HepG2 (cell line): ENCODE results near the gene BCLAF1. TPM values are rescaled to one million over a fixed set of nuclear protein-coding genes. Genes with fewer than 3 reads are reported as not detected.

Experiments used
- ATAC-seq: fragments of 200-7000 bp; cut with Tn5 transposase; 3 replicates; pipeline ENCODE4 v1.9.1; 2020; ENCODE audit warnings: mild to moderate bottlenecking, moderate library complexity
- BruUV-seq: library from RNA; stranded (reverse); fragments of 400-500 nt; replicated peaks from 2 replicates; lab custom pipeline; 2021; lab: Mats Ljungman, UMichigan
- CTCF ChIA-PET: fragments of 300-600 bp; formaldehyde crosslinking; extraction: SDS; loops from one replicate; lab custom pipeline; 2021; ENCODE audit warnings: low total read pairs, inconsistent platforms, low intra/inter-chr PET ratio; lab: Yijun Ruan, JAX
- POLR2A ChIA-PET: fragments of 350-600 bp; sonication (Branson Sonifier 250); formaldehyde crosslinking; loops from one replicate; lab custom pipeline; 2020; ENCODE audit warnings: antibody characterized with exemption, inconsistent platforms; lab: Yijun Ruan, JAX
- DNase-seq: peaks from one replicate; pipeline ENCODE4 v3.0.0-alpha.2; 2015; ENCODE audit warnings: low spot score
- FAIRE-seq: peaks from 3 replicates; lab custom pipeline; 2011; peaks lifted over from hg19 to GRCh38; lab: Jason Lieb, UNC
- H2AFZ ChIP-seq: one replicate; pipeline ENCODE4 v1.6.1; 2011; ENCODE audit warnings: low read length, inconsistent platforms
- H3K27ac ChIP-seq: fragments of 300-600 bp; 3 replicates; pipeline ENCODE4 v1.8.0; 2011; ENCODE audit warnings: mixed run types, mild to moderate bottlenecking, mixed read lengths, low read length, inconsistent platforms; ENCODE audit not compliant: insufficient read depth; ENCODE audit errors: extremely low read length
- H3K27me3 ChIP-seq, 2 experiments: fragments of 200-600 bp in 1 of 2; 2 replicates in 1 of 2; 3 replicates in 1 of 2; pipeline versions ENCODE4 v1.6.0 to v1.8.0; 2011; ENCODE audit warnings: low read length in 2 of 2, mild to moderate bottlenecking in 2 of 2, moderate library complexity in 2 of 2, inconsistent platforms in 1 of 2; ENCODE audit not compliant: insufficient read depth in 2 of 2, control insufficient read depth in 1 of 2
- H3K36me3 ChIP-seq, 2 experiments: fragments of 200-600 bp in 1 of 2; replicated peaks in 1 of 2; 2 replicates in 1 of 2; 3 replicates in 1 of 2; pipeline versions ENCODE4 v1.5.1 to v1.8.0; 2011; ENCODE audit warnings: low read length in 2 of 2, inconsistent platforms in 1 of 2; ENCODE audit not compliant: insufficient read depth in 2 of 2, control insufficient read depth in 1 of 2
- H3K4me1 ChIP-seq: 2 replicates; pipeline ENCODE4 v1.5.1; 2012; ENCODE audit warnings: low read length, inconsistent platforms; ENCODE audit not compliant: insufficient read depth
- H3K4me2 ChIP-seq: 2 replicates; pipeline ENCODE4 v1.6.0; 2011; ENCODE audit warnings: low read depth, low read length, inconsistent platforms
- H3K4me3 ChIP-seq, 3 experiments: fragments of 200-600 bp in 1 of 3; sonication (generic), shearing (Covaris generic) in 1 of 3; replicated peaks in 1 of 3; 2 replicates each; pipeline ENCODE4 v1.5.1; 2011 to 2016; ENCODE audit warnings: low read length in 3 of 3, inconsistent platforms in 2 of 3, low read depth in 2 of 3, mild to moderate bottlenecking in 2 of 3, control low read depth in 1 of 3, mixed read lengths in 1 of 3; ENCODE audit not compliant: insufficient read depth in 1 of 3
- H3K79me2 ChIP-seq: one replicate; pipeline ENCODE4 v1.6.1; 2011; ENCODE audit warnings: low read length, inconsistent platforms; ENCODE audit not compliant: insufficient read depth
- H3K9ac ChIP-seq: 2 replicates; pipeline ENCODE4 v1.6.0; 2011; ENCODE audit warnings: mild to moderate bottlenecking, low read depth, low read length, inconsistent platforms; ENCODE audit not compliant: insufficient read depth
- H3K9me3 ChIP-seq: 2 replicates; pipeline ENCODE4 v1.5.1; 2012; ENCODE audit warnings: mild to moderate bottlenecking, low read length
- H4K20me1 ChIP-seq: 2 replicates; pipeline ENCODE4 v1.6.0; 2011; ENCODE audit warnings: inconsistent platforms, mild to moderate bottlenecking, low read length, moderate library complexity; ENCODE audit not compliant: insufficient read depth
- CTCF ChIP-seq: sonication (generic); formaldehyde crosslinking; IDR thresholded peaks from 2 replicates; pipeline ENCODE4 v1.5.0; 2020; ENCODE audit warnings: mild to moderate bottlenecking, missing genetic modification reagents, moderate library complexity
- FLYWCH1 ChIP-seq: sonication (generic); formaldehyde crosslinking; IDR thresholded peaks from 2 replicates; pipeline ENCODE4 v1.8.1; 2023; ENCODE audit warnings: mild to moderate bottlenecking, missing genetic modification reagents
- NFATC3 ChIP-seq: sonication (generic); formaldehyde crosslinking; IDR thresholded peaks from 2 replicates; pipeline ENCODE4 v1.5.1; 2020; ENCODE audit warnings: mild to moderate bottlenecking, missing genetic modification reagents
- NFKB2 ChIP-seq: sonication (generic); formaldehyde crosslinking; IDR thresholded peaks from 2 replicates; pipeline ENCODE4 v1.4.0; 2020; ENCODE audit warnings: missing genetic modification reagents, borderline replicate concordance
- RCOR2 ChIP-seq: IDR thresholded peaks from 2 replicates; pipeline ENCODE4 v1.6.1; 2016; ENCODE audit warnings: missing biosample characterization, missing genetic modification reagents
- SAFB2 ChIP-seq: sonication (generic); formaldehyde crosslinking; IDR thresholded peaks from 2 replicates; pipeline ENCODE4 v1.5.1; 2020; ENCODE audit warnings: missing genetic modification reagents, low read depth, mild to moderate bottlenecking, borderline replicate concordance
- ZFP37 ChIP-seq: sonication (generic); formaldehyde crosslinking; IDR thresholded peaks from 2 replicates; pipeline ENCODE4 v1.4.0; 2020; ENCODE audit warnings: missing genetic modification reagents, borderline replicate concordance
- ZFP62 ChIP-seq: sonication (generic); formaldehyde crosslinking; IDR thresholded peaks from 2 replicates; pipeline ENCODE4 v1.4.0; 2020; ENCODE audit warnings: missing genetic modification reagents
- ZNF687 ChIP-seq: sonication (generic); formaldehyde crosslinking; IDR thresholded peaks from 2 replicates; pipeline ENCODE4 v1.5.1; 2020; ENCODE audit warnings: mild to moderate bottlenecking, missing genetic modification reagents, moderate library complexity
- ZNF704 ChIP-seq: sonication (generic); formaldehyde crosslinking; IDR thresholded peaks from 2 replicates; pipeline ENCODE4 v1.8.1; 2023; ENCODE audit warnings: mild to moderate bottlenecking, inconsistent platforms, moderate library complexity, missing genetic modification reagents, borderline replicate concordance
- WGBS: methylation state at CpG from one replicate; pipeline ENCODE4 v1.1.6; 2017; ENCODE audit warnings: low lambda C conversion rate; 5-methylcytosine and 5-hydroxymethylcytosine counted together
- in situ Hi-C: cut with HindIII; loops from 2 replicates; pipeline ENCODE4 v1.10.0; 2017; ENCODE audit warnings: low pct_unique_long_range_greater_than_20kb; ENCODE audit not compliant: extremely low pct_ligation_motif_present
- intact Hi-C: fragments of 100-400 bp; cut with micrococcal nuclease; formaldehyde crosslinking; loops from one replicate; pipeline ENCODE4 v1.10.0; 2022; ENCODE audit not compliant: unreplicated experiment
- polyA plus RNA-seq, 8 experiments: library from polyadenylated mRNA; depleted of rRNA in 3 of 8; stranded (reverse) in 7 of 8; unstranded in 1 of 8; fragments of >200 nt; fragmentation: Illumina TruSeq in 4 of 8; extraction: Trizol in 4 of 8; gene quantifications; 2 replicates each; pipeline versions ENCODE4 v1.2.1 to v1.2.3, GENCODE V29; 2011 to 2016; ENCODE audit warnings: low read depth in 4 of 8, missing spikeins in 1 of 8, mixed read lengths in 1 of 8; ENCODE audit not compliant: insufficient read depth in 1 of 8
- total RNA-seq, 5 experiments: library from RNA; depleted of rRNA; stranded (reverse); fragments of >200 nt; fragmentation: Illumina TruSeq; extraction: Trizol; gene quantifications; 2 replicates each; pipeline ENCODE4 v1.2.3, GENCODE V29; 2016; ENCODE audit warnings: low read depth in 1 of 5

Gene BCLAF1
- total and polyA plus RNA-seq, 2 of the 13 experiments (the other 11 are each of a cell fraction or from before 2014, with no cell fraction given): 55.3 to 292 TPM

GRCh38 chr6:136335736-136336363 lies 46.2 kb upstream of the BCLAF1 start:
- no peak overlapping the region for H2AFZ ChIP-seq
- BruUV-seq: no TSS peak
- H3K27ac ChIP-seq: no peak overlapping the region
- no peaks in the 10 kb centered on the region for H3K36me3 ChIP-seq
- no peak for TF ChIP-seq NFKB2 (CRISPR knock-in tag)
- no peak for TF ChIP-seq NFATC3 (CRISPR knock-in tag)
- no peak for TF ChIP-seq ZFP37
- TF ChIP-seq ZFP62: no peak
- no peak for TF ChIP-seq RCOR2
- in situ Hi-C loops (no loop called here), intact Hi-C loops (no loop called here)
- H3K27me3 ChIP-seq: peaks cover 2 to 21% of the 10 kb centered on the region in 2 experiments; a peak in 3 of 5 replicates
- no peak overlapping the region for H3K4me2 ChIP-seq
- DNase-seq (no peak), ATAC-seq (peak; percentile 24; the same call in 1 of the 3 replicates), FAIRE-seq (no peak)
- ChIA-PET CTCF (no interaction called here), POLR2A (no interaction called here)
- no peak overlapping the region for H3K9ac ChIP-seq
- H3K9me3 ChIP-seq: no peaks in the 10 kb centered on the region
- no peaks in the 10 kb centered on the region for H4K20me1 ChIP-seq
- WGBS: 44% methylated on average over 12 of the region's 12 CpGs
- no peak overlapping the region for H3K4me3 ChIP-seq
- H3K79me2 ChIP-seq: no peaks in the 10 kb centered on the region
- peaks cover 9% of the 10 kb centered on the region; the same call in 1 of the 2 replicates for H3K4me1 ChIP-seq

GRCh38 chr6:136334853-136335252 lies 45.2 kb upstream of the BCLAF1 start:
- Histone ChIP-seq H3K27ac (no peak overlapping the region), H3K9ac (no peak overlapping the region), H3K27me3 (peaks cover 2 to 21% of the 10 kb centered on the region in 2 experiments; a peak in 3 of 5 replicates), H3K4me1 (peaks cover 14% of the 10 kb centered on the region; the same call in 1 of the 2 replicates), H3K4me2 (peak overlapping the region; percentile 33; the same call in 1 of the 2 replicates), H3K79me2 (no peaks in the 10 kb centered on the region), H4K20me1 (no peaks in the 10 kb centered on the region), H3K36me3 (no peaks in the 10 kb centered on the region), H2AFZ (no peak overlapping the region), H3K9me3 (no peaks in the 10 kb centered on the region), H3K4me3 (no peak overlapping the region)
- DNase-seq (no peak), ATAC-seq (peak; percentile 89), FAIRE-seq (no peak)
- intact Hi-C loops: no loop called here
- BruUV-seq: no TSS peak
- CTCF ChIA-PET: no interaction called here
- POLR2A ChIA-PET: no interaction called here
- TF ChIP-seq SAFB2 (no peak), ZNF704 (CRISPR knock-in tag) (no peak), CTCF (CRISPR knock-in tag) (peak; percentile 42), FLYWCH1 (CRISPR knock-in tag) (no peak), ZNF687 (CRISPR knock-in tag) (peak; percentile 9; the same call in 1 of the 2 replicates)
- in situ Hi-C loops: no loop called here
- WGBS: 4% methylated on average over 5 of the region's 9 CpGs
